HepG2 (cell line): ENCODE data around the gene UBXN1. TPM values are rescaled to one million over a fixed set of nuclear protein-coding genes. Genes with fewer than 3 reads are reported as not detected.
A peak's percentile ranks its signal among the peaks of the same experiment; 100 is the strongest.

Experiments
- ARID4A ChIP-seq: sonication (generic); formaldehyde crosslinking; IDR thresholded peaks from 2 replicates; pipeline ENCODE4 v1.5.0; 2020; ENCODE audit warnings: mild to moderate bottlenecking, missing genetic modification reagents, borderline replicate concordance
- BCL6 ChIP-seq: IDR thresholded peaks from 2 replicates; pipeline ENCODE4 v1.6.1; 2016; ENCODE audit warnings: missing genetic modification reagents, missing compliant biosample characterization
- NONO ChIP-seq, 2 experiments: fragments of 450-650 bp in 1 of 2; sonication (generic) in 1 of 2; formaldehyde crosslinking in 1 of 2; IDR thresholded peaks in 1 of 2; conservative IDR thresholded peaks in 1 of 2; 2 replicates each; pipeline versions ENCODE4 v1.6.1 to v1.8.0; 2017 to 2022; ENCODE audit warnings: mild to moderate bottlenecking in 1 of 2, missing genetic modification reagents in 1 of 2, moderate library complexity in 1 of 2
- SRSF1 ChIP-seq: fragments of 200-400 bp; formaldehyde crosslinking; optimal IDR thresholded peaks from 2 replicates; pipeline ENCODE3; 2017; ENCODE audit warnings: mild to moderate bottlenecking, low read depth, low read length, moderate library complexity
- ZNF331 ChIP-seq: sonication (generic); formaldehyde crosslinking; IDR thresholded peaks from 2 replicates; pipeline ENCODE4 v1.4.0; 2020; ENCODE audit warnings: missing genetic modification reagents
- ZNF547 ChIP-seq: sonication (generic); formaldehyde crosslinking; IDR thresholded peaks from 2 replicates; pipeline ENCODE4 v1.5.1; 2020; ENCODE audit warnings: mild to moderate bottlenecking, missing genetic modification reagents
- polyA plus RNA-seq, 8 experiments: library from polyadenylated mRNA; depleted of rRNA in 3 of 8; stranded (reverse) in 7 of 8; unstranded in 1 of 8; fragments of >200 nt; fragmentation: Illumina TruSeq in 4 of 8; extraction: Trizol in 4 of 8; gene quantifications; 2 replicates each; pipeline versions ENCODE4 v1.2.1 to v1.2.3, GENCODE V29; 2011 to 2016; ENCODE audit warnings: low read depth in 4 of 8, missing spikeins in 1 of 8, mixed read lengths in 1 of 8; ENCODE audit not compliant: insufficient read depth in 1 of 8
- total RNA-seq, 5 experiments: library from RNA; depleted of rRNA; stranded (reverse); fragments of >200 nt; fragmentation: Illumina TruSeq; extraction: Trizol; gene quantifications; 2 replicates each; pipeline ENCODE4 v1.2.3, GENCODE V29; 2016; ENCODE audit warnings: low read depth in 1 of 5
- TF ChIP-seq, protein P1 (sequence below): sonication (generic); formaldehyde crosslinking; IDR thresholded peaks from 2 replicates; pipeline ENCODE4 v1.4.0; 2020; ENCODE audit warnings: missing genetic modification reagents
- TF ChIP-seq, protein P2 (sequence below): sonication (generic); formaldehyde crosslinking; IDR thresholded peaks from 2 replicates; pipeline ENCODE4 v1.8.1; 2023; ENCODE audit warnings: missing genetic modification reagents, mild to moderate bottlenecking, borderline replicate concordance
- TF ChIP-seq, protein P3 (sequence below): sonication (generic); formaldehyde crosslinking; IDR thresholded peaks from 2 replicates; pipeline ENCODE4 v1.5.1; 2020; ENCODE audit warnings: missing genetic modification reagents, mild to moderate bottlenecking, borderline replicate concordance
- TF ChIP-seq, protein P4 (sequence below): sonication (generic); formaldehyde crosslinking; IDR thresholded peaks from 2 replicates; pipeline ENCODE4 v1.9.0; 2022; ENCODE audit warnings: missing genetic modification reagents, mild to moderate bottlenecking, borderline replicate concordance
- TF ChIP-seq, protein P5 (sequence below): sonication (generic); formaldehyde crosslinking; IDR thresholded peaks from 2 replicates; pipeline ENCODE4 v1.9.0; 2021; ENCODE audit warnings: missing genetic modification reagents, mild to moderate bottlenecking, borderline replicate concordance

Gene UBXN1
- total and polyA plus RNA-seq, 2 of the 13 experiments (the other 11 are each of a cell fraction or from before 2014, with no cell fraction given) = 47.5 to 52.4 TPM

- TF ChIP-seq, protein P1, sequence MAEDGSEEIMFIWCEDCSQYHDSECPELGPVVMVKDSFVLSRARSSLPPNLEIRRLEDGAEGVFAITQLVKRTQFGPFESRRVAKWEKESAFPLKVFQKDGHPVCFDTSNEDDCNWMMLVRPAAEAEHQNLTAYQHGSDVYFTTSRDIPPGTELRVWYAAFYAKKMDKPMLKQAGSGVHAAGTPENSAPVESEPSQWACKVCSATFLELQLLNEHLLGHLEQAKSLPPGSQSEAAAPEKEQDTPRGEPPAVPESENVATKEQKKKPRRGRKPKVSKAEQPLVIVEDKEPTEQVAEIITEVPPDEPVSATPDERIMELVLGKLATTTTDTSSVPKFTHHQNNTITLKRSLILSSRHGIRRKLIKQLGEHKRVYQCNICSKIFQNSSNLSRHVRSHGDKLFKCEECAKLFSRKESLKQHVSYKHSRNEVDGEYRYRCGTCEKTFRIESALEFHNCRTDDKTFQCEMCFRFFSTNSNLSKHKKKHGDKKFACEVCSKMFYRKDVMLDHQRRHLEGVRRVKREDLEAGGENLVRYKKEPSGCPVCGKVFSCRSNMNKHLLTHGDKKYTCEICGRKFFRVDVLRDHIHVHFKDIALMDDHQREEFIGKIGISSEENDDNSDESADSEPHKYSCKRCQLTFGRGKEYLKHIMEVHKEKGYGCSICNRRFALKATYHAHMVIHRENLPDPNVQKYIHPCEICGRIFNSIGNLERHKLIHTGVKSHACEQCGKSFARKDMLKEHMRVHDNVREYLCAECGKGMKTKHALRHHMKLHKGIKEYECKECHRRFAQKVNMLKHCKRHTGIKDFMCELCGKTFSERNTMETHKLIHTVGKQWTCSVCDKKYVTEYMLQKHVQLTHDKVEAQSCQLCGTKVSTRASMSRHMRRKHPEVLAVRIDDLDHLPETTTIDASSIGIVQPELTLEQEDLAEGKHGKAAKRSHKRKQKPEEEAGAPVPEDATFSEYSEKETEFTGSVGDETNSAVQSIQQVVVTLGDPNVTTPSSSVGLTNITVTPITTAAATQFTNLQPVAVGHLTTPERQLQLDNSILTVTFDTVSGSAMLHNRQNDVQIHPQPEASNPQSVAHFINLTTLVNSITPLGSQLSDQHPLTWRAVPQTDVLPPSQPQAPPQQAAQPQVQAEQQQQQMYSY (CRISPR knock-in tag) = no peak
- TF ChIP-seq, protein P2, sequence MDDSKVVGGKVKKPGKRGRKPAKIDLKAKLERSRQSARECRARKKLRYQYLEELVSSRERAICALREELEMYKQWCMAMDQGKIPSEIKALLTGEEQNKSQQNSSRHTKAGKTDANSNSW = 0 out of 2 replicates have a peak, but pooled peaks have one; percentile 48
- TF ChIP-seq BCL6 (CRISPR knock-in tag) (0 out of 2 replicates have a peak, but pooled peaks have one; percentile 31), NONO (IDR thresholded peaks at IDR 0.05) (no peak), NONO (CRISPR knock-in tag; conservative IDR thresholded peaks at IDR 0.05) (peak; percentile 76; the same call in 1 of the 2 replicates), SRSF1 (peak; percentile 93), ZNF547 (CRISPR knock-in tag) (peak; percentile 81; the same call in 1 of the 2 replicates), ZNF331 (CRISPR knock-in tag) (0 out of 2 replicates have a peak, but pooled peaks have one; percentile 25), ARID4A (CRISPR knock-in tag) (peak; percentile 88)
- TF ChIP-seq, protein P3, sequence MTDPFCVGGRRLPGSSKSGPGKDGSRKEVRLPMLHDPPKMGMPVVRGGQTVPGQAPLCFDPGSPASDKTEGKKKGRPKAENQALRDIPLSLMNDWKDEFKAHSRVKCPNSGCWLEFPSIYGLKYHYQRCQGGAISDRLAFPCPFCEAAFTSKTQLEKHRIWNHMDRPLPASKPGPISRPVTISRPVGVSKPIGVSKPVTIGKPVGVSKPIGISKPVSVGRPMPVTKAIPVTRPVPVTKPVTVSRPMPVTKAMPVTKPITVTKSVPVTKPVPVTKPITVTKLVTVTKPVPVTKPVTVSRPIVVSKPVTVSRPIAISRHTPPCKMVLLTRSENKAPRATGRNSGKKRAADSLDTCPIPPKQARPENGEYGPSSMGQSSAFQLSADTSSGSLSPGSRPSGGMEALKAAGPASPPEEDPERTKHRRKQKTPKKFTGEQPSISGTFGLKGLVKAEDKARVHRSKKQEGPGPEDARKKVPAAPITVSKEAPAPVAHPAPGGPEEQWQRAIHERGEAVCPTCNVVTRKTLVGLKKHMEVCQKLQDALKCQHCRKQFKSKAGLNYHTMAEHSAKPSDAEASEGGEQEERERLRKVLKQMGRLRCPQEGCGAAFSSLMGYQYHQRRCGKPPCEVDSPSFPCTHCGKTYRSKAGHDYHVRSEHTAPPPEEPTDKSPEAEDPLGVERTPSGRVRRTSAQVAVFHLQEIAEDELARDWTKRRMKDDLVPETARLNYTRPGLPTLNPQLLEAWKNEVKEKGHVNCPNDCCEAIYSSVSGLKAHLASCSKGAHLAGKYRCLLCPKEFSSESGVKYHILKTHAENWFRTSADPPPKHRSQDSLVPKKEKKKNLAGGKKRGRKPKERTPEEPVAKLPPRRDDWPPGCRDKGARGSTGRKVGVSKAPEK (CRISPR knock-in tag) = peak; percentile 59; the same call in 1 of the 2 replicates
- TF ChIP-seq, protein P4, sequence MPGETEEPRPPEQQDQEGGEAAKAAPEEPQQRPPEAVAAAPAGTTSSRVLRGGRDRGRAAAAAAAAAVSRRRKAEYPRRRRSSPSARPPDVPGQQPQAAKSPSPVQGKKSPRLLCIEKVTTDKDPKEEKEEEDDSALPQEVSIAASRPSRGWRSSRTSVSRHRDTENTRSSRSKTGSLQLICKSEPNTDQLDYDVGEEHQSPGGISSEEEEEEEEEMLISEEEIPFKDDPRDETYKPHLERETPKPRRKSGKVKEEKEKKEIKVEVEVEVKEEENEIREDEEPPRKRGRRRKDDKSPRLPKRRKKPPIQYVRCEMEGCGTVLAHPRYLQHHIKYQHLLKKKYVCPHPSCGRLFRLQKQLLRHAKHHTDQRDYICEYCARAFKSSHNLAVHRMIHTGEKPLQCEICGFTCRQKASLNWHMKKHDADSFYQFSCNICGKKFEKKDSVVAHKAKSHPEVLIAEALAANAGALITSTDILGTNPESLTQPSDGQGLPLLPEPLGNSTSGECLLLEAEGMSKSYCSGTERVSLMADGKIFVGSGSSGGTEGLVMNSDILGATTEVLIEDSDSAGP (CRISPR knock-in tag) = peak; percentile 67; the same call in 1 of the 2 replicates
- TF ChIP-seq, protein P5, sequence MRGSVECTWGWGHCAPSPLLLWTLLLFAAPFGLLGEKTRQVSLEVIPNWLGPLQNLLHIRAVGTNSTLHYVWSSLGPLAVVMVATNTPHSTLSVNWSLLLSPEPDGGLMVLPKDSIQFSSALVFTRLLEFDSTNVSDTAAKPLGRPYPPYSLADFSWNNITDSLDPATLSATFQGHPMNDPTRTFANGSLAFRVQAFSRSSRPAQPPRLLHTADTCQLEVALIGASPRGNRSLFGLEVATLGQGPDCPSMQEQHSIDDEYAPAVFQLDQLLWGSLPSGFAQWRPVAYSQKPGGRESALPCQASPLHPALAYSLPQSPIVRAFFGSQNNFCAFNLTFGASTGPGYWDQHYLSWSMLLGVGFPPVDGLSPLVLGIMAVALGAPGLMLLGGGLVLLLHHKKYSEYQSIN (CRISPR knock-in tag) = no peak
Observed at GRCh38 chr11:62705880-62706849, 27.3 kb upstream of the UBXN1 start (continued).
